NB4 (cell line): ENCODE data around the gene TBC1D23.

ENCODE experiments used
- CTCF ChIP-seq: IDR thresholded peaks from one replicate; pipeline ENCODE4 v1.5.1; 2012; ENCODE audit warnings: low read depth, low read length
- MAX ChIP-seq: IDR thresholded peaks from 2 replicates; pipeline ENCODE4 v1.6.1; 2011; ENCODE audit warnings: low read depth, low read length
- MYC ChIP-seq: IDR thresholded peaks from 2 replicates; pipeline ENCODE4 v1.6.1; 2011; ENCODE audit warnings: low read depth, low read length
- POLR2A ChIP-seq: IDR thresholded peaks from 2 replicates; pipeline ENCODE4 v1.6.1; 2011; ENCODE audit warnings: mild to moderate bottlenecking; ENCODE audit not compliant: insufficient read length; ENCODE audit errors: extremely low read depth

- TF ChIP-seq CTCF (no peak), POLR2A (no peak), MYC (no peak), MAX (no peak)
Observed at GRCh38 chr3:100370756-100371155, 110.0 kb downstream of the TBC1D23 start.
